ENCODE results near the gene GINM1.

DNA sequence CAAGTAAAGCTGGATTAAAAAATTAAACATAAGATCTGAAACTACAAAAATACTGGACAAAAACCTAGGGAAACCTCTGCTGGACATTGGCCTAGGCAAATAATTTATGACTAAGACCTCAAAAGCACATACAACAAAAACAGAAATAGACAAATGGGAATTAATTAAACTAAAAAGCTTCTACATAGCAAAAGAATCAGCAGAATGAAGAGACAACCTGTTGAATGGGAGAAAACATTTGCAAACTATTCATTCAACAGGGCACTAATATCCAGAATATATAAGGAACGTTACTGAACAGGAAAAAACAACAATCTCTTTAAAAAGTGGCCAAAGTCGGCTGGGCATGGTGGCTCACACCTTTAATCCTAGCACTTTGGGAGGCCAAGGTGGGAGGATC lies 6.8 kb upstream of the GINM1 start:
- no peak for TF ChIP-seq POLR2A (IDR thresholded peaks at IDR 0.05)
- TF ChIP-seq, protein P1, sequence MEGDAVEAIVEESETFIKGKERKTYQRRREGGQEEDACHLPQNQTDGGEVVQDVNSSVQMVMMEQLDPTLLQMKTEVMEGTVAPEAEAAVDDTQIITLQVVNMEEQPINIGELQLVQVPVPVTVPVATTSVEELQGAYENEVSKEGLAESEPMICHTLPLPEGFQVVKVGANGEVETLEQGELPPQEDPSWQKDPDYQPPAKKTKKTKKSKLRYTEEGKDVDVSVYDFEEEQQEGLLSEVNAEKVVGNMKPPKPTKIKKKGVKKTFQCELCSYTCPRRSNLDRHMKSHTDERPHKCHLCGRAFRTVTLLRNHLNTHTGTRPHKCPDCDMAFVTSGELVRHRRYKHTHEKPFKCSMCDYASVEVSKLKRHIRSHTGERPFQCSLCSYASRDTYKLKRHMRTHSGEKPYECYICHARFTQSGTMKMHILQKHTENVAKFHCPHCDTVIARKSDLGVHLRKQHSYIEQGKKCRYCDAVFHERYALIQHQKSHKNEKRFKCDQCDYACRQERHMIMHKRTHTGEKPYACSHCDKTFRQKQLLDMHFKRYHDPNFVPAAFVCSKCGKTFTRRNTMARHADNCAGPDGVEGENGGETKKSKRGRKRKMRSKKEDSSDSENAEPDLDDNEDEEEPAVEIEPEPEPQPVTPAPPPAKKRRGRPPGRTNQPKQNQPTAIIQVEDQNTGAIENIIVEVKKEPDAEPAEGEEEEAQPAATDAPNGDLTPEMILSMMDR (IDR thresholded peaks at IDR 0.05) = no peak

All from lower leg skin (tissue), 3 donors.